T-cell (primary cell): Measurements from ENCODE around the gene PRM3. TPM values are rescaled to one million over a fixed set of nuclear protein-coding genes. Genes with fewer than 3 reads are reported as not detected.
A peak's percentile ranks its signal among the peaks of the same experiment; 100 is the strongest.
"Not testable (repeated sequence)": the region's sequence is repeated elsewhere in the genome, so short reads cannot be mapped to it uniquely, and the experiment has no call there.

Experiments used
- ATAC-seq, 4 experiments: fragments of 200-7000 bp in 3 of 4; fragments of 150-1000 bp in 1 of 4; cut with Tn5 transposase; replicated peaks in 1 of 4; 1 replicate in 3 of 4; 2 replicates in 1 of 4; pipeline ENCODE4 v1.10.0; 2021; ENCODE audit warnings: moderate library complexity in 3 of 4, mild to moderate bottlenecking in 2 of 4, moderate number of reproducible peaks in 1 of 4
- CTCF ChIA-PET, 2 donors: fragments of 300-600 bp; sonication (Branson Sonifier 250); formaldehyde crosslinking; loops; one replicate each; lab custom pipeline; 2022; ENCODE audit warnings: antibody characterized with exemption in 2 of 2; lab: Charles Lee
- POLR2A ChIA-PET, 2 donors: fragments of 300-600 bp; sonication (Branson Sonifier 250); formaldehyde crosslinking; loops; one replicate each; lab custom pipeline; 2022; ENCODE audit warnings: antibody characterized with exemption in 2 of 2; lab: Charles Lee
- DNase-seq, 35 experiments: peaks; one replicate each; pipeline versions ENCODE4 v3.0.0 to v3.0.0-alpha.2; 2013 to 2023
- H3K27ac ChIP-seq: one replicate; pipeline ENCODE4 v1.5.1; 2013; ENCODE audit warnings: low read length
- H3K27me3 ChIP-seq, 2 experiments: replicated peaks in 1 of 2; 1 replicate in 1 of 2; 2 replicates in 1 of 2; pipeline versions ENCODE4 v1.6.1 to v1.7.0; 2013; ENCODE audit warnings: low read length in 1 of 2, mixed read lengths in 1 of 2; ENCODE audit not compliant: control insufficient read depth in 2 of 2, insufficient read depth in 2 of 2; ENCODE audit errors: extremely low read depth in 1 of 2
- H3K36me3 ChIP-seq, 2 donors: 1 replicate in 1 of 2; 2 replicates in 1 of 2; pipeline versions ENCODE4 v1.6.1 to v1.7.0; 2013; ENCODE audit warnings: low read length in 1 of 2; ENCODE audit not compliant: control insufficient read depth in 2 of 2, insufficient read depth in 1 of 2; ENCODE audit errors: extremely low read depth in 1 of 2
- H3K4me1 ChIP-seq, 2 experiments: 1 replicate in 1 of 2; 2 replicates in 1 of 2; pipeline versions ENCODE4 v1.6.1 to v1.7.0; 2013; ENCODE audit warnings: low read length in 2 of 2, mixed read lengths in 1 of 2; ENCODE audit not compliant: insufficient read depth in 2 of 2, control insufficient read depth in 1 of 2; ENCODE audit errors: extremely low read depth in 1 of 2
- H3K4me3 ChIP-seq, 2 donors: 1 replicate in 1 of 2; 2 replicates in 1 of 2; pipeline versions ENCODE4 v1.5.1 to v1.7.0; 2013; ENCODE audit warnings: mild to moderate bottlenecking in 2 of 2, low read length in 1 of 2, moderate library complexity in 1 of 2; ENCODE audit not compliant: control insufficient read depth in 1 of 2; ENCODE audit errors: extremely low read depth in 1 of 2
- H3K9me3 ChIP-seq: 2 replicates; pipeline ENCODE4 v1.7.0; 2013
- H3K27ac Mint-ChIP-seq, 2 donors: one replicate each; pipeline ENCODE4 v1.8.0; 2020 to 2021; ENCODE audit warnings: mild to moderate bottlenecking in 2 of 2, mixed read lengths in 2 of 2
- H3K27me3 Mint-ChIP-seq, 2 donors: one replicate each; pipeline ENCODE4 v1.8.0; 2021 to 2022; ENCODE audit warnings: mixed read lengths in 2 of 2
- H3K36me3 Mint-ChIP-seq: one replicate; pipeline ENCODE4 v1.8.0; 2021; ENCODE audit warnings: mixed read lengths
- H3K4me1 Mint-ChIP-seq, 3 donors: one replicate each; pipeline ENCODE4 v1.8.0; 2020 to 2022; ENCODE audit warnings: mixed read lengths in 3 of 3, mild to moderate bottlenecking in 1 of 3
- H3K4me3 Mint-ChIP-seq, 3 donors: one replicate each; pipeline ENCODE4 v1.8.0; 2020 to 2022; ENCODE audit warnings: mild to moderate bottlenecking in 3 of 3, mixed read lengths in 3 of 3, moderate library complexity in 3 of 3
- H3K9me3 Mint-ChIP-seq, 3 donors: one replicate each; pipeline ENCODE4 v1.8.0; 2020 to 2022; ENCODE audit warnings: mixed read lengths in 3 of 3
- WGBS: methylation state at CpG from one replicate; pipeline ENCODE4 v1.1.5; 2013; ENCODE audit warnings: missing lambda C conversion rate; ENCODE audit not compliant: insufficient coverage; 5-methylcytosine and 5-hydroxymethylcytosine counted together
- total RNA-seq, 35 experiments: library from RNA in 6 of 35; stranded (reverse) in 6 of 35; fragments of 120-200 nt in 1 of 35; gene quantifications; one replicate each; pipeline versions ENCODE4 v1.2.1 to v1.2.4 and lab custom pipeline; 2013 to 2026

The PRM3 gene
- total RNA-seq, 5 donors from 2014 or later (not counting 1 experiment from before 2014, with no cell fraction given) = not detected

DNA sequence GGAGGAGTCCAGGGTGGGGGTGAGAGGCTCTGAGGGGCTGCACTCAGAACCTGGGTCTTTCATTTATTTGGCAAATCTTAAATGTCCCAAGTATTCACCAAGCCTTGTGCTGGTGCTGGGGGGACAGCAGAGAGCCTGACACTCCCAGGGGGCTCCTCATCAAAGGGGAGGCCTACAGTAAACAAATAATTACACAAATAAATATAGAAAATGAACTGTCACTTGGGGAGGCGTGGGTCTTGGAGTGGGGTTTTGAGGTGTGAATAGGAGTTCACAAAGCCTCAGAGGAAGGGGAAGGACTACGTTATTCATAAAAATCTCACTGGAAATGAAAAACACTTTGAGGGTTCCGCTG is 22.9 kb upstream of the PRM3 start:
- WGBS = no CpG with 5 or more reads among the region's 3 CpGs
- no peaks in the 10 kb centered on the region for H3K9me3 Mint-ChIP-seq
- ChIA-PET POLR2A (no interaction called here), CTCF (interaction anchor here in 1 of 2 donors (0.6 kb wide), 1 partner anchor 328 kb away, joined by 5 read pairs; no protein-coding TSS in a partner anchor)
- Histone ChIP-seq H3K9me3 (no peaks in the 10 kb centered on the region), H3K4me3 (no peak overlapping the region), H3K4me1 (peaks cover 27 to 32% of the 10 kb centered on the region in 2 experiments), H3K27ac (no peak overlapping the region), H3K36me3 (no peaks in the 10 kb centered on the region), H3K27me3 (peaks cover 0 to 19% of the 10 kb centered on the region in 2 experiments)
- ATAC-seq (no peak), DNase-seq (no peak)
- no peaks in the 10 kb centered on the region for H3K27me3 Mint-ChIP-seq
- no peak overlapping the region for H3K27ac Mint-ChIP-seq
- H3K4me3 Mint-ChIP-seq = peak overlapping the region in 1 of 3 donors; percentile 10
- H3K4me1 Mint-ChIP-seq = peaks cover 27 to 41% (median 30%) of the 10 kb centered on the region in 3 donors
- no peaks in the 10 kb centered on the region for H3K36me3 Mint-ChIP-seq

GRCh38 chr16:11295672-11296071 is 22.2 kb upstream of the PRM3 start:
- CTCF ChIA-PET = no interaction called here
- no peak overlapping the region for H3K27ac Mint-ChIP-seq
- H3K27me3 Mint-ChIP-seq = no peaks in the 10 kb centered on the region
- no peaks in the 10 kb centered on the region for H3K9me3 ChIP-seq
- 100% methylated on average over 1 of the region's 4 CpGs for WGBS
- ATAC-seq (no peak), DNase-seq (no peak)
- H3K4me1 Mint-ChIP-seq = peaks cover 27 to 41% (median 30%) of the 10 kb centered on the region in 3 donors
- H3K36me3 ChIP-seq = no peaks in the 10 kb centered on the region
- POLR2A ChIA-PET = no interaction called here
- H3K36me3 Mint-ChIP-seq = no peaks in the 10 kb centered on the region
- H3K27ac ChIP-seq = no peak overlapping the region
- H3K4me3 ChIP-seq = no peak overlapping the region
- no peaks in the 10 kb centered on the region for H3K9me3 Mint-ChIP-seq
- no peak overlapping the region for H3K4me3 Mint-ChIP-seq
- peaks cover 27 to 32% of the 10 kb centered on the region in 2 experiments for H3K4me1 ChIP-seq
- H3K27me3 ChIP-seq = peaks cover 0 to 20% of the 10 kb centered on the region in 2 experiments

GRCh38 chr16:11292076-11292748 is 18.8 kb upstream of the PRM3 start:
- WGBS = 94% methylated on average over 2 of the region's 7 CpGs
- no peak overlapping the region for H3K27ac Mint-ChIP-seq
- no peak for DNase-seq
- Histone ChIP-seq H3K27ac (no peak overlapping the region), H3K4me1 (peaks cover 12 to 13% of the 10 kb centered on the region in 2 experiments), H3K9me3 (no peaks in the 10 kb centered on the region), H3K36me3 (no peaks in the 10 kb centered on the region), H3K4me3 (no peak overlapping the region), H3K27me3 (peaks cover 0 to 28% of the 10 kb centered on the region in 2 experiments)
- POLR2A ChIA-PET = interaction anchor here in 1 of 2 donors (0.6 kb wide), 1 partner anchor 351 kb away, joined by 3 read pairs; no protein-coding TSS in a partner anchor
- no peaks in the 10 kb centered on the region for H3K9me3 Mint-ChIP-seq
- no peak overlapping the region for H3K4me3 Mint-ChIP-seq
- no peaks in the 10 kb centered on the region for H3K36me3 Mint-ChIP-seq
- peaks cover 9 to 19% (median 10%) of the 10 kb centered on the region in 3 donors for H3K4me1 Mint-ChIP-seq
- CTCF ChIA-PET = interaction anchor here (0.6 to 0.7 kb wide), 4 partner anchors 80 to 665 kb away, joined by 3 read pairs; no protein-coding TSS in a partner anchor
- H3K27me3 Mint-ChIP-seq = no peaks in the 10 kb centered on the region
- no peak for ATAC-seq

GRCh38 chr16:11291091-11291703 is 17.8 kb upstream of the PRM3 start:
- Mint-ChIP-seq H3K4me3 (no peak overlapping the region), H3K36me3 (no peaks in the 10 kb centered on the region), H3K27me3 (no peaks in the 10 kb centered on the region), H3K4me1 (peaks cover 0 to 14% (median 2%) of the 10 kb centered on the region in 3 donors), H3K9me3 (no peaks in the 10 kb centered on the region), H3K27ac (no peak overlapping the region)
- ATAC-seq = no peak
- no peak for DNase-seq
- Histone ChIP-seq H3K27ac (no peak overlapping the region), H3K4me3 (no peak overlapping the region), H3K36me3 (no peaks in the 10 kb centered on the region), H3K9me3 (no peaks in the 10 kb centered on the region), H3K27me3 (peaks cover 0 to 27% of the 10 kb centered on the region in 2 experiments), H3K4me1 (peaks cover 3 to 5% of the 10 kb centered on the region in 2 experiments)
- ChIA-PET CTCF (no interaction called here), POLR2A (no interaction called here)
- WGBS = 87% methylated on average over 7 of the region's 10 CpGs

DNA sequence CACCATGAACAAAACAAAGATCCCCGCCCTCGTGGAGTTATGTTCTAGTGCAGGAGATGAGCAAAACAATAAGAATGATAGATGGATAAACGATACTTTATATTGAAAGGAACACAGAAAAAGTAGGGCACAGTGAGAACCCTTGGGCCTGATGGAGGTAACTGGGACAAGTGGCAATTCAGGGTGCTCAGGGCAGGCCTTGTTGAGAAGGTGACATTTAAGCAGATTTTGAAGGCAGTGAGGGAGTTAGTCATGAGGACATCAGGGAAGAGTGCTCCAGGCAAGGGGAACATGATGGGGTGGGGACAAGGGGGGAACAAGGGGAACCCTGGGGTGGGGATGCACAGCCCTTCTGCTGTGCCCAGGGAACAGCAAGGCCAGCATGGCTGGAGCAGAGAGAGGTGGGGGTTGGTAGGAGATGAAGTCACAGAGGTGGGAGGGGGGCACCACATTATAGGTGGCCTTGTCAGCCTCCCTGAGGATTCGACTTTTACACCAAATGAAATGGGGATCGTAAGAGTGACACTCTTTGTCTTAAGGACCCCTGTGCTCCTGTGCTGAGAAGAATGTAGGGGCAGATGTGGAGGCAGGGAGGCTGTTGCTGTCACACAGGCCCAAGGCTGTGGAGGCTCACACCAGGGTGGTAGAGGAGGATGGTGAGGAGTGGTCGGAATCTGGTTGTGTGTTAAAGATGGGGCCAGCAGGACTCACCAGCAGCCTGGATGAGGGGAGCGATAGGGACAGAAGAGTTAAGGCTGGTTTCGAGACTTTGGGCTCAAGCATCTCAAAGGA is 16.9 kb upstream of the PRM3 start:
- no peak for DNase-seq
- Mint-ChIP-seq H3K27ac (no peak overlapping the region), H3K36me3 (no peaks in the 10 kb centered on the region), H3K4me3 (no peak overlapping the region), H3K4me1 (peaks cover 0 to 14% (median 2%) of the 10 kb centered on the region in 3 donors), H3K9me3 (no peaks in the 10 kb centered on the region), H3K27me3 (no peaks in the 10 kb centered on the region)
- no peak overlapping the region for H3K27ac ChIP-seq
- ATAC-seq = no peak
- H3K9me3 ChIP-seq = no peaks in the 10 kb centered on the region
- ChIA-PET POLR2A (no interaction called here), CTCF (no interaction called here)
- H3K36me3 ChIP-seq = no peaks in the 10 kb centered on the region
- H3K4me1 ChIP-seq = peaks cover 0 to 5% of the 10 kb centered on the region in 2 experiments
- WGBS = 86% methylated on average over 8 of the region's 8 CpGs
- peaks cover 0 to 22% of the 10 kb centered on the region in 2 experiments for H3K27me3 ChIP-seq
- H3K4me3 ChIP-seq = no peak overlapping the region

GRCh38 chr16:11289696-11290095 is 16.3 kb upstream of the PRM3 start:
- POLR2A ChIA-PET, H3K27me3 Mint-ChIP-seq, ATAC-seq, H3K4me3 Mint-ChIP-seq, H3K36me3 ChIP-seq, H3K4me1 ChIP-seq, H3K4me3 ChIP-seq, H3K9me3 Mint-ChIP-seq, H3K27ac ChIP-seq, CTCF ChIA-PET, H3K36me3 Mint-ChIP-seq, DNase-seq, H3K27ac Mint-ChIP-seq, H3K9me3 ChIP-seq: not testable (repeated sequence)
- peaks cover 0 to 14% (median 2%) of the 10 kb centered on the region in 3 donors for H3K4me1 Mint-ChIP-seq
- H3K27me3 ChIP-seq = peaks cover 0 to 22% of the 10 kb centered on the region in 2 experiments
- 100% methylated on average over 1 of the region's 4 CpGs for whole genome bisulfite sequencing
